AG10803 (cell line): Measurements from ENCODE around the gene COL25A1.
"Not testable (repeated sequence)": the region's sequence is repeated elsewhere in the genome, so short reads cannot be mapped to it uniquely, and the experiment has no call there.

Experiments
- DNase-seq: peaks from one replicate; pipeline ENCODE4 v3.0.0; 2010; ENCODE audit warnings: low read depth
- H3K4me3 ChIP-seq: 2 replicates; pipeline ENCODE4 v1.5.1; 2011; ENCODE audit warnings: mild to moderate bottlenecking, low read length, control low read depth
- CTCF ChIP-seq: conservative IDR thresholded peaks from 2 replicates; pipeline ENCODE4 v1.5.1; 2011; ENCODE audit warnings: mild to moderate bottlenecking, low read length, control low read depth, inconsistent platforms

COL25A1 gene

GRCh38 chr4:109121561-109121960, 180.9 kb downstream of the COL25A1 start:
- no peak for DNase-seq
- no peak for TF ChIP-seq CTCF
- no peak overlapping the region for H3K4me3 ChIP-seq

GRCh38 chr4:109119852-109120251, 182.6 kb downstream of the COL25A1 start:
- no peak for TF ChIP-seq CTCF
- no peak for DNase-seq
- no peak overlapping the region for H3K4me3 ChIP-seq

- DNase-seq = no peak
- TF ChIP-seq CTCF = no peak
- no peak overlapping the region for H3K4me3 ChIP-seq
Observed at GRCh38 chr4:109118635-109119034, 183.8 kb downstream of the COL25A1 start.

DNA sequence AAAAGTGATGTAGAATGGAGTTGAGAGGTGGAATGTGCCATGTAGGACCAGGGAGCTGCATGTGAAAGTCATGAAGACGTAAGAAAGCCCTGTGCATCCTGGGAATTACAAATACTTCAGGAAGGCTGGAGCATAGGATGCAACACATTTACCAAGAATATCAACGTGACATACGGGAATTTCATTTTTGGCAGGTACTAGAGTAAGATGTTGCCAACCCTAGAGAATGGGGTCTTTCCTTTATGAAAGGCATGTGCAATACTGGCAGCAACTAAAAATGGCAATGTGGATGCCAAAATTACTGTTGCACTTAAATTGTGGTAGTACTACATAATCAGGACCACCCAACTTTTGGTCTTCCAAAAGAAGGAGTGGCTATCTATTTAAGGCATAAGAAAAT, 188.0 kb downstream of the COL25A1 start:
- no peak for TF ChIP-seq CTCF
- H3K4me3 ChIP-seq = no peak overlapping the region
- no peak for DNase-seq

DNA sequence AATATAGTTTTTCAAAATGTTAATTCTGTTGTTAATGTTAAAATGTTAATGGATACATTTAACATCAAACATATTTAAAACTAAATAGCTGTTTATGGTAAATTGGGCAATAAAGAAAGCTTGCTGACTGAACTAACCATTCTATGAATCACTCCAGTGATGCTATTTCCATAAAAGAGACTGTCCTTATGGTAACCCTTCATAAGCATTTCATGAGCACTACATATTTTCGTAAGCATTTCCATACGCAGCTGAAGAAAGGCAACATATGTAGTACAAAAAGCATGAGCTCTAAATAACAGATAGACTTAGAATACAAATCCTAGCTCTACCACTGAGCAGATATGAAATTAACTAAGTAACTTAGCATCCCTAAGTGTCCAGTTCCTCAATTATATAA, 188.9 kb downstream of the COL25A1 start:
- no peak for TF ChIP-seq CTCF
- DNase-seq = peak; percentile 35
- H3K4me3 ChIP-seq = no peak overlapping the region

- no peak for TF ChIP-seq CTCF
- no peak for DNase-seq
- H3K4me3 ChIP-seq = no peak overlapping the region
Observed at GRCh38 chr4:109111031-109111430, 191.4 kb downstream of the COL25A1 start.

DNA sequence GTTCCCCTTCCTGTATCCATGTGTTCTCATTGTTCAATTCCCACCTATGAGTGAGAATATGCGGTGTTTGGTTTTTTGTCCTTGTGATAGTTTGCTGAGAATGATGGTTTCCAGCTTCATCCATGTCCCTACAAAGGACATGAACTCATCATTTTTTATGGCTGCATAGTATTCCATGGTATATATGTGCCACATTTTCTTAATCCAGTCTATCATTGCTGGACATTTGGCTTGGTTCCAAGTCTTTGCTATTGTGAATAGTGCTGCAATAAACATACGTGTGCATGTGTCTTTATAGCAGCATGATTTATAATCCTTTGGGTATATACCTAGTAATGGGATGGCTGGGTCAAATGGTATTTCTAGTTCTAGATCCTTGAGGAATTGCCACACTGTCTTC, 194.2 kb downstream of the COL25A1 start:
- not testable (repeated sequence) for DNase-seq, H3K4me3 ChIP-seq

DNA sequence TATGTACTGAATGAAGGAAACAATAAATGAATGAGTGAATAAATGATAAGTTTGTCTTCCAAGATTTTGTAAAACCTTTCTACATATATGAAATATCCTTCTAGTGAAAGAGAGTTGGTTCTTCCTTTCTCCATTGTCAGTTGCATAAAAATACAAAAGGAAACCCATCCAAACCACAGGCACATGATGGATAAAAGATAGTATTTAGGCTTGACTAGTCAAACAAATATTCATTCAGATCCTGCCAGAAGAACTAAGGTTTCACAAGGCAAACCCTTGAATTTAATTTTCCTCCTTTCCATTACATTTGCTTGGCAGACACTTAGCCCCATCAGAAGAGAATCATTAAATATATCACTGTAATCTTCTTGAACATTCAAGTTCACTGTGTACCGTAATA, 208.4 kb downstream of the COL25A1 start:
- peak; percentile 41 for DNase-seq
- TF ChIP-seq CTCF = no peak
- no peak overlapping the region for H3K4me3 ChIP-seq
